PC-9 (cell line): ENCODE measurements around the gene TBC1D8. TPM values are rescaled to one million over a fixed set of nuclear protein-coding genes. Genes with fewer than 3 reads are reported as not detected.

ENCODE experiments used
- BruUV-seq: library from RNA; stranded (reverse); fragments of 400-500 nt; replicated peaks from 2 replicates; lab custom pipeline; 2021; lab: Mats Ljungman, UMichigan
- CTCF ChIA-PET: fragments of 300-600 bp; sonication (Branson Sonifier 250); formaldehyde crosslinking; loops from one replicate; lab custom pipeline; 2022; ENCODE audit warnings: antibody characterized with exemption; lab: Charles Lee
- POLR2A ChIA-PET: fragments of 300-600 bp; sonication (Branson Sonifier 250); formaldehyde crosslinking; loops from one replicate; lab custom pipeline; 2022; ENCODE audit warnings: antibody characterized with exemption; ENCODE audit not compliant: unreplicated experiment; lab: Charles Lee
- DNase-seq, 2 experiments: peaks; one replicate each; pipeline versions ENCODE4 v3.0.0 to v3.0.0-alpha.2; 2015 to 2022; ENCODE audit warnings: mixed read lengths in 1 of 2
- H2AFZ ChIP-seq: fragments of 200-600 bp; sonication (generic); 2 replicates; pipeline ENCODE4 v1.8.1; 2017; ENCODE audit warnings: antibody characterized with exemption
- H3F3A ChIP-seq: fragments of 200-600 bp; sonication (generic); 2 replicates; pipeline ENCODE4 v1.8.1; 2017; ENCODE audit warnings: antibody characterized with exemption, mild to moderate bottlenecking, low read depth; ENCODE audit not compliant: insufficient read depth
- H3K27ac ChIP-seq: fragments of 200-600 bp; sonication (generic); 2 replicates; pipeline ENCODE4 v1.6.1; 2016; ENCODE audit warnings: mixed run types
- H3K27me3 ChIP-seq: fragments of 200-600 bp; sonication (generic); 2 replicates; pipeline ENCODE4 v1.6.1; 2016; ENCODE audit warnings: low read depth, mixed run types; ENCODE audit not compliant: insufficient read depth
- H3K36me3 ChIP-seq: fragments of 200-600 bp; sonication (generic); 2 replicates; pipeline ENCODE4 v1.6.1; 2016; ENCODE audit warnings: low read depth, mixed run types
- H3K4me1 ChIP-seq: fragments of 200-600 bp; sonication (generic); replicated peaks from 2 replicates; pipeline ENCODE4 v1.6.1; 2016; ENCODE audit warnings: mixed run types; ENCODE audit not compliant: insufficient read depth
- H3K4me2 ChIP-seq: fragments of 200-600 bp; sonication (generic); 2 replicates; pipeline ENCODE4 v1.6.1; 2017; ENCODE audit warnings: mixed run types
- H3K4me3 ChIP-seq: fragments of 200-600 bp; sonication (generic); 2 replicates; pipeline ENCODE4 v1.6.1; 2016; ENCODE audit warnings: mixed run types
- H3K79me2 ChIP-seq: fragments of 200-600 bp; sonication (generic); 2 replicates; pipeline ENCODE4 v1.6.1; 2017; ENCODE audit warnings: low read depth, mixed run types
- H3K9me2 ChIP-seq: fragments of 200-600 bp; sonication (generic); 2 replicates; pipeline ENCODE4 v1.8.1; 2017; ENCODE audit warnings: mild to moderate bottlenecking; ENCODE audit not compliant: insufficient read depth
- H3K9me3 ChIP-seq: fragments of 200-600 bp; sonication (generic); 2 replicates; pipeline ENCODE4 v1.8.1; 2016; ENCODE audit warnings: low read depth; ENCODE audit not compliant: insufficient read depth
- H4K20me1 ChIP-seq: fragments of 200-600 bp; sonication (generic); 2 replicates; pipeline ENCODE4 v1.8.1; 2017; ENCODE audit not compliant: insufficient read depth
- EZH2 ChIP-seq: fragments of 200-600 bp; sonication (generic); IDR thresholded peaks from 2 replicates; pipeline ENCODE4 v1.8.0; 2017; ENCODE audit warnings: antibody characterized with exemption, low read depth
- intact Hi-C: fragments of 100-400 bp; cut with micrococcal nuclease; formaldehyde crosslinking; loops from one replicate; pipeline ENCODE4 v1.10.0; 2022; ENCODE audit not compliant: unreplicated experiment
- total RNA-seq: library from RNA; stranded (reverse); gene quantifications from 2 replicates; pipeline ENCODE4 v1.2.3, GENCODE V29; 2021
- TF ChIP-seq, protein P1 (sequence below): fragments of 200-600 bp; sonication (generic); conservative IDR thresholded peaks from 2 replicates; pipeline ENCODE4 v1.6.1; 2017; ENCODE audit warnings: mixed run types, antibody characterized with exemption, mild to moderate bottlenecking, moderate library complexity

Gene TBC1D8
- total RNA-seq, 1 experiment from 2014 or later: 25.2 TPM

DNA sequence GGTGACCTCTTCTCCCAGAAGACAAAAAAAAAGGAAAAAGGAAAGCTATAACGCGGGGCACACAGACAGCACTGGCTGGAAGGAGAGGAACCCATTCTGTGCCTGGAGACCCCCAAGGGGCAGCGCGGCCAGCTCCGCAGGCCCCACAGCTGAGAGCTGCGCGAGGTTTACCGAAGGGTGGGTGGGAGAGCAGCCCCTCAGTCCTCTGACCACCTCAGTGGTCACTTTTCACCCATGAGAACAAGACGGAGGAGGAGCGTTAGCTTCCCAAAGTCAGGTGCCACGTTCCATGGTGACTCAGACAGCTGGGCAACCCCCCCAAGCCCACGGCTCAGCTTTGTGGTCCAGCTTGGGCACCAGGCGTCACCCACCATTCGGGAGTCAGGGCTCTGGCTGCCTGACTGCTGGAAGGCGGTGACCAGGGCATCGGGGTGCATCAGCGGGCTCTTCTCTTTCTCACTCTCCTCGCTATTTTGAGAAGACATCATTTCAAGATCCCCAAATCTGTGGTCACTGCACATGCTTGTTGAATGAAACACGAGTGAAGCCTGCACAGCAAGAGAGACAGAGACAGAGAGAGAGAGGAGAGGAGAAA, 113.9 kb downstream of the TBC1D8 start:
- DNase-seq: no peak
- Histone ChIP-seq H3K9me3 (no peaks in the 10 kb centered on the region), H3K4me2 (no peak overlapping the region), H4K20me1 (no peaks in the 10 kb centered on the region), H3F3A (peaks cover 11% of the 10 kb centered on the region), H3K36me3 (peaks cover 27% of the 10 kb centered on the region; the same call in 1 of the 2 replicates), H3K27me3 (no peaks in the 10 kb centered on the region), H3K9me2 (no peaks in the 10 kb centered on the region), H3K4me3 (no peak overlapping the region), H3K79me2 (0 out of 2 replicates have a peak, but pooled peaks cover 6% of the 10 kb centered on the region), H3K4me1 (no peaks in the 10 kb centered on the region), H3K27ac (no peak overlapping the region), H2AFZ (no peak overlapping the region)
- BruUV-seq: no TSS peak
- intact Hi-C loops: no loop called here
- POLR2A ChIA-PET: no interaction called here
- CTCF ChIA-PET: interaction anchor here (0.7 to 2.0 kb wide), 4 partner anchors 88 to 168 kb away, joined by 4 to 11 read pairs (median 8); no protein-coding TSS in a partner anchor
- TF ChIP-seq, protein P1, sequence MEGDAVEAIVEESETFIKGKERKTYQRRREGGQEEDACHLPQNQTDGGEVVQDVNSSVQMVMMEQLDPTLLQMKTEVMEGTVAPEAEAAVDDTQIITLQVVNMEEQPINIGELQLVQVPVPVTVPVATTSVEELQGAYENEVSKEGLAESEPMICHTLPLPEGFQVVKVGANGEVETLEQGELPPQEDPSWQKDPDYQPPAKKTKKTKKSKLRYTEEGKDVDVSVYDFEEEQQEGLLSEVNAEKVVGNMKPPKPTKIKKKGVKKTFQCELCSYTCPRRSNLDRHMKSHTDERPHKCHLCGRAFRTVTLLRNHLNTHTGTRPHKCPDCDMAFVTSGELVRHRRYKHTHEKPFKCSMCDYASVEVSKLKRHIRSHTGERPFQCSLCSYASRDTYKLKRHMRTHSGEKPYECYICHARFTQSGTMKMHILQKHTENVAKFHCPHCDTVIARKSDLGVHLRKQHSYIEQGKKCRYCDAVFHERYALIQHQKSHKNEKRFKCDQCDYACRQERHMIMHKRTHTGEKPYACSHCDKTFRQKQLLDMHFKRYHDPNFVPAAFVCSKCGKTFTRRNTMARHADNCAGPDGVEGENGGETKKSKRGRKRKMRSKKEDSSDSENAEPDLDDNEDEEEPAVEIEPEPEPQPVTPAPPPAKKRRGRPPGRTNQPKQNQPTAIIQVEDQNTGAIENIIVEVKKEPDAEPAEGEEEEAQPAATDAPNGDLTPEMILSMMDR: no peak
- no peak for TF ChIP-seq EZH2

DNA sequence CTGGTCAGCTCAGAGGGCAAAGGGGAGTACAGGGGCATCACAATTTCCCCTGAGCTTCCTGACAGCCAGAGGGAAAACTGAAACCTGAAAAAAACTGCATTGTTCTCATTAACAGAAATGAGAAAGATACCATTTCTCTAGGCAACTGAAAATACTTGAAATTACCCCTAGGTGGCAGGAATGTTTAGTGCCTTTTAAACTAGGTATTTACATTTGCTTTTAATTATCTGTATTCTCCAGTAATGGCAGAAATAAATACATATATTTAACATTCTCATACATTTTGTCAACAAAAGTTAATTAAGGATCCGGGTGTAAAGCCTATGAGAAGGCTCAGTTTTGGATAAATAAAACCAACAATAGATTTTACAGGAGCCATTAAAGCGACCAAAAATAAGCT, 114.6 kb downstream of the TBC1D8 start:
- H3K27ac ChIP-seq: no peak overlapping the region
- H3K9me2 ChIP-seq: no peaks in the 10 kb centered on the region
- no peaks in the 10 kb centered on the region for H4K20me1 ChIP-seq
- H3K27me3 ChIP-seq: no peaks in the 10 kb centered on the region
- no TSS peak for BruUV-seq
- no peak for DNase-seq
- intact Hi-C loops: loop anchor here (1.0 kb wide), 2 partner anchors 116 to 169 kb away; no protein-coding TSS in a partner anchor
- no peak overlapping the region for H2AFZ ChIP-seq
- H3K36me3 ChIP-seq: peaks cover 27% of the 10 kb centered on the region; the same call in 1 of the 2 replicates
- H3K9me3 ChIP-seq: no peaks in the 10 kb centered on the region
- H3K4me1 ChIP-seq: no peaks in the 10 kb centered on the region
- H3K79me2 ChIP-seq: 0 out of 2 replicates have a peak, but pooled peaks cover 5% of the 10 kb centered on the region
- H3K4me3 ChIP-seq: no peak overlapping the region
- TF ChIP-seq, protein P1: peak; percentile 71
- no peak for TF ChIP-seq EZH2
- peaks cover 11% of the 10 kb centered on the region for H3F3A ChIP-seq
- ChIA-PET CTCF (interaction anchor here (0.6 to 2.0 kb wide), 7 partner anchors 89 to 653 kb away, joined by 3 to 12 read pairs (median 8); no protein-coding TSS in a partner anchor), POLR2A (no interaction called here)
- no peak overlapping the region for H3K4me2 ChIP-seq

DNA sequence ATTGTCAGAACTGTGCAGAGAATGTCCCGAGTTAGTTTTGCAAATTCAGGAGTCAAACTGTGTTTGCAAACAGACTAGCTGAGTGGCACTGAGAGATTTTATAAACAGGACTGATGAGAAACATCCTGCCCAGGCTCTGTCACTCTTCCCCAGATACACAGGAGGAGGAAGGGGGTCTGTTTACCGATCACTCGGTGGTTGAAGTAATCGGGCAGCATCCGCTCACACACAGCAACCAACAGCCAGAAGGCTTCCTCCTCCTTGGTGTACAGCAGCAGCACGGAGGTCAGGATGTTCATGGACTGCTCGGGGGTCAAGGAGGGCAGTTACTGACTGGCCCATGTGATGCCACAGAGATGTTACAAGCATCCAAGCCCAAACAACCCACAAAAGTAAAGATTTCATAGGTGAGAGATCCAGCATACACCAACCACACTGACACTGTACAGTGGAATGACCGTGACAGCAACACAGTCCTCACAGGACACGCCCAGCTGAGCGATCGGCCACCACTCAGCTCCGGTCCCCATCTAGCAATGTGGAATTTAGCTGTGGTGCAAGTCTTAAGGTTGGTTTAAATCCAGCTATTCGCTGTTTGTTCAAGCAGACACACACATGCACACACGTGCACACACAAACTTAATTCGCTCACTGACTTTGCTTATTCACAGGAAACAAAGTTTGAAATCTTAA, 119.0 kb downstream of the TBC1D8 start:
- no peaks in the 10 kb centered on the region for H4K20me1 ChIP-seq
- H3K79me2 ChIP-seq: no peaks in the 10 kb centered on the region
- H3K4me1 ChIP-seq: no peaks in the 10 kb centered on the region
- no peak overlapping the region for H3K4me2 ChIP-seq
- H3K4me3 ChIP-seq: no peak overlapping the region
- TF ChIP-seq, protein P1: no peak
- TF ChIP-seq EZH2: no peak
- intact Hi-C loops: no loop called here
- ChIA-PET POLR2A (no interaction called here), CTCF (no interaction called here)
- H3K27ac ChIP-seq: no peak overlapping the region
- H3K36me3 ChIP-seq: peaks cover 27% of the 10 kb centered on the region
- no peak for DNase-seq
- no peaks in the 10 kb centered on the region for H3K9me3 ChIP-seq
- H2AFZ ChIP-seq: no peak overlapping the region
- no peaks in the 10 kb centered on the region for H3K9me2 ChIP-seq
- H3K27me3 ChIP-seq: no peaks in the 10 kb centered on the region
- BruUV-seq: no TSS peak
- H3F3A ChIP-seq: no peaks in the 10 kb centered on the region; the same call in none of the 2 replicates
